HG02759 (cell line): ENCODE results near the gene NECTIN4.
A peak's percentile ranks its signal among the peaks of the same experiment; 100 is the strongest.
"Not testable (repeated sequence)": the region's sequence is repeated elsewhere in the genome, so short reads cannot be mapped to it uniquely, and the experiment has no call there.

ENCODE experiments used
- ATAC-seq: cut with Tn5 transposase; IDR thresholded peaks from one replicate; pipeline ENCODE4 v1.9.1; 2021; ENCODE audit warnings: mild to moderate bottlenecking, moderate library complexity; ENCODE audit not compliant: unreplicated experiment

Gene NECTIN4

GRCh38 chr1:161089251-161089924 lies at the start of gene NECTIN4:
Gene NECTIN4 (minus strand): TSS chr1:161089558. CDS start chr1:161089296, 262 bp downstream.
- no peak for ATAC-seq

GRCh38 chr1:161138431-161138830 lies 49.1 kb upstream of the NECTIN4 start:
- ATAC-seq = no peak

DNA sequence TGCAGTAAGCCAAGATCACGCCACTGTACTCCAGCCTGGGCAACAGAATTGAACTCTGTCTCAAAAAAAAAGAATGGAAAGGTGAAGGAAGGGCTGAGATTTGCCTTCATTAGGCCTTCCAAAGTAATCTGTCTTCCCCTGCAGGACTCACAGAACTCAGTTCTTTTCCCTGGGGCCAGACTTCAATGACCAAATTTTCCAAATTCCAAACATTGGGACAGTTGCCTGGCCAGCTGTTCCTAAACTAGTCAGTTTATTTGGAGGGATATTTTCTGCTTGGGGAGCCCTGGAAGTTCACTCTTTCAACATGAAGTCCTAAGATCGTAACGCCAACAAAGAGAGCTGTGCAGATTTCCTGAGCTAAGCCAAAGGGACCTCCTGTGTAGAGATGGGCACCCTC lies 48.5 kb upstream of the NECTIN4 start:
- no peak for ATAC-seq

DNA sequence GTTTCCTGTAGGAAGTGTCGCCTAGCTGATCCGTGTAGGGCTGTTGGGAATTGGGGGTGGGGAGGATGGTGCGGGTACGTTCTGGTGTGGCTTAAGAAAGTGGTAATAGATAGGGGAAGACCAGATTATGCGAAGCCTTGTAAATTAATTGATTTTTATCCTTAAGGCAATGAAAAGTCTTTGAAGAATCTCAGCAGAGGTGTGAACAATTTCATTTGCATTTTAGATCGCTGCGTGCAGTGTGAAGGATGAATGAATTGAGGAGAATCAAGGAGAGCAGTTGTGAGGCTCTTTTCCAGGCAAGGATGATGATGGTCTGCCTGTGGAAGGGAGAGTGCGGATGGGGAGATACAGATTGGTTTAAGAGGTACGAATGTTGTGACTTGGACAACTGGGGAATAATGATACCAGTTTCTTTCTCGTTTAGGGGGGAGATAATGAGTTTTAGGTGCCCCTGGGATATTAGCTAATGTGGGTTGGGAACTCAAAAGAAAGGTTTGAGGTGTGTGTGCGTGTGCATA lies 43.9 kb upstream of the NECTIN4 start:
- ATAC-seq = peak; percentile 3

DNA sequence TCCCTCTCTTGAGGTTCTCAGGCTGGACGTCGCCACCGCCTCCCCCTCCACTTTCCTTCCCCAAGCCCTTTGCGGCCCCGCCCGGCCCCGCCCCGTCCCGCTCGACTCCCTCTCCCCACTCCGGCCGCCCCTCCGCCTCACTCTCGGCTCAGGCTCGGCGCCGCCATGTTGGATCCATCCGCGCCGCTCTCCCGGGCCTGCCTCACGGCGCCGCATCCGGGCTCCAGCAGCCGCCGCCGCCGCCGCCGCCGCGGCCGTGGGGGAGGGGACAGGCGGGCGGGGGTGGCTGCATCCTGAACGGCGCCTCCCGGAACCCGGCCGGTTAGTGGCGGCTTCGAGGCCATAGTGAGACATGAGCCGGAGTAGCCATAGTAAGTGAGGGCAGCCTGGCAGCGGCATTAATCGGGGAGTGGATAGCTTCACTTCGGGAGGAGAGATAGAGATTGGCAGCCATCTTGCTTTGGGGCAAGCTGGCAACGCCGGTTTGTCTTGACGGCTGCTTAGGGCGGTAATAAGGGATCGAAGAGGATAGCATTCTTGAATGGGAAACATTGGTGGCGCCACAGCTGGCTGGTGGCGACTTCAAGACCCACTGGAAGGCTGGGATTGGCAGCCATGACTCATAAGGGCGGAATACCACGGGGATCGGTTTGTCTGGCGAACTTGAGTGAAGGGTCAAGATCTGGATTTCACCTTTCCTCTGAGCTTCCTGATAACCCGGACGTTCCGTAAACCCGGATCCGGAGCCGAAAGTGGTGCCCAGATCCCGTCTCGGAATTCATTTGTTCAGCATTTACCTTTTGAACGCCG lies 43.3 kb upstream of the NECTIN4 start, which contains the start of gene DEDD:
TSS of gene DEDD (minus strand) at position 258 of the 810 bp plus-strand sequence. CDS start 8,205 bp downstream, outside the sequence.
- peak; percentile 95 for ATAC-seq

- no peak for ATAC-seq
Observed at GRCh38 chr1:161131523-161132409, 42.4 kb upstream of the NECTIN4 start.

- ATAC-seq = no peak
Observed at GRCh38 chr1:161130266-161130665, 40.9 kb upstream of the NECTIN4 start.

DNA sequence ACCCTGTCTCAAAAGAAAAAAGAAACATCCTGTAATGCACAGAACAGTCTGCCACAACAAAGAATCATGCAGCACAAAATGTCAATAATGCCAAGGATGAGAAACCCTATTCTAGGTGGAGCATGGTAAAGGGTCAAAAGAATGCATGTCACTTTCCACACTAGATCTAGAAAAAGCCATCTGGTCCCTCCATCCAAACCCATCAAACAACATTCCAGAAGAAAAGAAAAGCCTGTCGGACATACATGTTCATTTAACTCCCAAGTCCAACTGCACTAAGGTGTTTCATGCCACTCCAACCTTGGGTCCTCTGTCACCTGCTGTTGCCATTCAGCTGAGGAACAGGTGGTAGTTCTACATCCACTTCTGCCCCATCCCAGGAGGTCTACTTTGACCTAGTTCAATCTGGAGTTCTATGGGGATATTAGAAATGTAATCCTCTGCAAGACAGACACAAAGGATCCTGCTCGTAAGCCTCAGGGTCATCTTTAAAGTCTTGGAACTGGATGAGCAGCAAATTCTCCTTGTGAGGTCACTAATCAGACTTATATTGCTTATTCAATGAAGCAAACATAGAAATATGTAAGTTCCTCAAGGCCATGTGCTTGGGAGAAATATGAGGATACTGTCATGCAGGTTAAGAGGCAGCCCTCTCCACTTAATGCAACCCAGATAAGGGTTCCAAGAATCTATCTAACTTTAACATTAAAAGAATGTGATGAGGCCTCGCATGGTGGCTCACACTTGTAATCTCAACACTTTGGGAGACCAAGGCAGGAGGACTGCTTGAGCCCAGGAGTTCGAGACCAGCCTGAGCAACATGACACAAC lies 39.4 kb upstream of the NECTIN4 start:
- ATAC-seq = no peak

DNA sequence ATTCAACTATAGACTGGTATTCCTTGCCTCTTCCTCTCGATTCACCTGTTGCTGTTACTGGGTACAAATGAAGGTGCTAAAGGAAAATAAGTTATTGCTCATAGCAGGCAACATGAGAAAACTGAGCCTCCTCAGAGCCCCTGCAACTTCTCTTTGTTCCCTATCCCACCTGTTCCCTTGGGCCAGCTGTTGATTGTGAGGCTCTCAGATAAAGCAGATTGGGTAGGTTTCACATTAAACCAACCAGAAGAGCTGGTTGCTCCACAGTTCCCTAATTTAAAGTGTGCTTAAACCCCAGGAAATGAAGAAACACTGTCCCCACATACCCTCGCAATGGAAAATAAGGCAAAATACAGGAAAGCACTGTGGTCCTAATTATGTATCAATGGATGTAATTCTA lies 38.3 kb upstream of the NECTIN4 start:
- ATAC-seq = no peak

GRCh38 chr1:161122967-161123366 lies 33.6 kb upstream of the NECTIN4 start:
- ATAC-seq = no peak

DNA sequence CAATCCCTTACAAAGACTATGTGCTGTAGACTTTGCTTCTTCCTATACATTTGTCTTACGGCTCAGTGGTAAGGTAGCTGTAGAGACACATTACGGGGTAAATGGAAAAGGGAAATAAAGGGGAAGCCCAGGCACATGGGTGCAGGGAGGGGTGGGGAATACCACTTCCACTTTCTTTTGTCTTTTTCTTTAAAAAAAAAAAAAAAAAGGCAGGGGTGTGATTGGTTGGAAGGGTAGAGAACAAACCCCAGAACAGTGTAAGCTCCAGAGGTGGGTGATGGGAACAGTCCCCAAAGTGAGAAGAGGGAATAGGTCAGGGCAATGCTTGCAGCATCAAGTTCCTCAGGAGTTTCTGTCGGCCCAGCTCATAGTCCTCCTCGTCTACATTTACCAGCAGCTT lies 32.5 kb upstream of the NECTIN4 start:
- ATAC-seq = no peak

- ATAC-seq = no peak
Observed at GRCh38 chr1:161121042-161121650, 31.8 kb upstream of the NECTIN4 start.

DNA sequence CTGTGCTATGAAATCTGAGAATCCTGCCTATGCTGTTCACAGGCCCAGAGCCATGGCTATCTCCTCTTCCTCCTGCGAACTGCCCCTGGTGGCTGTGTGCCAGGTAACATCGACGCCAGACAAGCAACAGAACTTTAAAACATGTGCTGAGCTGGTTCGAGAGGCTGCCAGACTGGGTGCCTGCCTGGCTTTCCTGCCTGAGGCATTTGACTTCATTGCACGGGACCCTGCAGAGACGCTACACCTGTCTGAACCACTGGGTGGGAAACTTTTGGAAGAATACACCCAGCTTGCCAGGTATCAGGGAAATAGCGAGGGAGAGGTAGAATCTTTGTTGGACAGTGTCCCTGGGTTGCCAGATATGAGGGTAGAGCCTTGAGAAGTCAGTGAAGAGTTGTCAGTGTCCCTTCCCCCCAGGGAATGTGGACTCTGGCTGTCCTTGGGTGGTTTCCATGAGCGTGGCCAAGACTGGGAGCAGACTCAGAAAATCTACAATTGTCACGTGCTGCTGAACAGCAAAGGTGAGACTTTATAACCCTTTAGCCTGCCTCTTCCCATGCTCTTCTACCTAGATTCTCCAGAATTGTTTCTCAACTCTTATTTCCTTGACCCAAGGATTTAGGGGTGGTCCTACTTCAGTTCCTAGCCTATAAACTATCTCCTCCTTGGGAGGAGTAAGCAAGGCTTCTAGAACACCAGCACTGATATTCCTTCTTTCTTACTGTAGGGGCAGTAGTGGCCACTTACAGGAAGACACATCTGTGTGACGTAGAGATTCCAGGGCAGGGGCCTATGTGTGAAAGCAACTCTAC lies 29.9 kb upstream of the NECTIN4 start:
- ATAC-seq = peak; percentile 58

- ATAC-seq = peak; percentile 86
Observed at GRCh38 chr1:161117759-161118581, 28.6 kb upstream of the NECTIN4 start, which contains the start of the genes NIT1 and PFDN2. Gene NIT1 (plus strand): TSS chr1:161118105. CDS start chr1:161118177, 72 bp downstream. Gene PFDN2 (minus strand): TSS chr1:161118037. CDS start chr1:161118026, 11 bp downstream.

DNA sequence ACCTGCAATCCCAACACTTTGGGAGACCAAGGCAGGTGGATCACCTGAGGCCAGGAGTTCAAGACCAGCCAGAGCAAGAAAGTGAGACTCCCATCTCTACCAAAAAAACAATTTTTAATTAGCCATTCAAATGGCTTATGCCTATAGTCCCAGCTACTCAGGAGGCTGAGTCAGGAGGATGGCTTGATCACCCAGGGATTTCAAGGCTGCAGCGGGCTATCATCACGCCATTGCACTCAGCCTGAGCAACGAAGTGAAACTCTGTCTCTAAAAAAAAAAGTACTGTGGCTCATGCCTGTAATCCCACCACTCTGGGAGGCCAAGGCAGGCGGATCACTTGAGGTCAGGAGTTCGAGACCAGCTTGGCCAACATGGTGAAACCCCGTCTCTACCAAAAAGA lies 26.6 kb upstream of the NECTIN4 start:
- ATAC-seq = not testable (repeated sequence)

GRCh38 chr1:161115132-161115711 lies 25.9 kb upstream of the NECTIN4 start:
- ATAC-seq = no peak

DNA sequence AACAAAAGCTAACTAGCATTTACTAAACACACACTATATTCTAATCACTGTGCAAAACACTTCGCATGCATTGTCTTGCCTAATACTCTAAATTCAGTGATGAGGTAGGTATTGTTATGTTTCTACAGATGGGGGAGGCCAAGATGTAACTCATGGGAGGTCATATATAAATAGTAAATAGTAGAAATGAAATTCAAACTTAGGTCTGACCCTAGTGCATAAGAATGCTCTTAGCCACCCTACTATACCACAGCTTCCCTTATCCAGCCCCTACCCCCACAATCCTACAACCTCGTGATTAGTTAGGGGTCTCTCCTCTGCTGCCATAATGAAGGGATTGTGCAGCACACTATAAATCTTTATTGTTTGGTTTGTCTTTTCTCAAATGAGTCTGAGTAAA lies 25.2 kb upstream of the NECTIN4 start:
- ATAC-seq = no peak
